ENCODE results near the gene DSC2.

Gene DSC2

DNA sequence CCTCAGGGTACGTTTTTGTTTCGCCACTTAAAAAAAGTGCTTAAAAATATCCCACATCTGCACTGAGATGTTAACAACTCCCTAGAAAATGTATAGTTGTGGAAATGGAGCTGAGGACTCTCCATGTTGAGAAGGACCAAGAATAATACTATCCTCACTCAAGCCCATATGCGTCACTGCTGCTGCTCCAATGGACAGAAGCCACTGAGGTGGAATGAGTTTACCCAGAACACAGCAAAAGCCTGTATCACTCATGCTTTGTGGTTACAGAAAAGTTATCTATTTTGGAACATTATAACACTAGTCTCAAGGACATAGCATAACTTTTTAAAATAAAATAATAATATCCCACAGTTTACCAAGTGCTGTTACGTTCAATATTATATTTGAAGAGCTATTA, 91.6 kb downstream of the DSC2 start:
- no peaks in the 10 kb centered on the region; the same call in 1 of the 2 replicates for H3K27me3 ChIP-seq (ENCODE audit: low read depth, low read length)
- no peaks in the 10 kb centered on the region for H4K20me1 ChIP-seq (ENCODE audit: insufficient read depth, low read length)
- H3K4me1 ChIP-seq (ENCODE audit: low read length) = no peaks in the 10 kb centered on the region

More for the DNA sequence above, 91.6 kb downstream of the DSC2 start:
- Histone ChIP-seq H2AFZ (ENCODE audit: low read depth, low read length) (no peak overlapping the region), H3K27ac (ENCODE audit: low read length) (no peak overlapping the region), H3K4me2 (ENCODE audit: low read length) (no peak overlapping the region), H3K9me3 (ENCODE audit: insufficient read depth, low read length) (no peaks in the 10 kb centered on the region), H3K79me2 (ENCODE audit: low read length) (no peaks in the 10 kb centered on the region), H3K36me3 (replicated peaks; ENCODE audit: low read depth, low read length) (no peaks in the 10 kb centered on the region), H3K4me3 (ENCODE audit: low read length) (no peak overlapping the region), H3K9ac (ENCODE audit: low read length) (no peak overlapping the region)
- TF ChIP-seq, protein P1, sequence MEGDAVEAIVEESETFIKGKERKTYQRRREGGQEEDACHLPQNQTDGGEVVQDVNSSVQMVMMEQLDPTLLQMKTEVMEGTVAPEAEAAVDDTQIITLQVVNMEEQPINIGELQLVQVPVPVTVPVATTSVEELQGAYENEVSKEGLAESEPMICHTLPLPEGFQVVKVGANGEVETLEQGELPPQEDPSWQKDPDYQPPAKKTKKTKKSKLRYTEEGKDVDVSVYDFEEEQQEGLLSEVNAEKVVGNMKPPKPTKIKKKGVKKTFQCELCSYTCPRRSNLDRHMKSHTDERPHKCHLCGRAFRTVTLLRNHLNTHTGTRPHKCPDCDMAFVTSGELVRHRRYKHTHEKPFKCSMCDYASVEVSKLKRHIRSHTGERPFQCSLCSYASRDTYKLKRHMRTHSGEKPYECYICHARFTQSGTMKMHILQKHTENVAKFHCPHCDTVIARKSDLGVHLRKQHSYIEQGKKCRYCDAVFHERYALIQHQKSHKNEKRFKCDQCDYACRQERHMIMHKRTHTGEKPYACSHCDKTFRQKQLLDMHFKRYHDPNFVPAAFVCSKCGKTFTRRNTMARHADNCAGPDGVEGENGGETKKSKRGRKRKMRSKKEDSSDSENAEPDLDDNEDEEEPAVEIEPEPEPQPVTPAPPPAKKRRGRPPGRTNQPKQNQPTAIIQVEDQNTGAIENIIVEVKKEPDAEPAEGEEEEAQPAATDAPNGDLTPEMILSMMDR (IDR thresholded peaks at IDR 0.05; ENCODE audit: low read depth, low read length) = no peak
- TF ChIP-seq EZH2phosphoT487 (IDR thresholded peaks at IDR 0.05; ENCODE audit: low read depth) = no peak

Data from OCI-LY3 (cell line).